ENCODE results near the gene CASK.
"Not testable (repeated sequence)": the region's sequence is repeated elsewhere in the genome, so short reads cannot be mapped to it uniquely, and the experiment has no call there.

Gene CASK

DNA sequence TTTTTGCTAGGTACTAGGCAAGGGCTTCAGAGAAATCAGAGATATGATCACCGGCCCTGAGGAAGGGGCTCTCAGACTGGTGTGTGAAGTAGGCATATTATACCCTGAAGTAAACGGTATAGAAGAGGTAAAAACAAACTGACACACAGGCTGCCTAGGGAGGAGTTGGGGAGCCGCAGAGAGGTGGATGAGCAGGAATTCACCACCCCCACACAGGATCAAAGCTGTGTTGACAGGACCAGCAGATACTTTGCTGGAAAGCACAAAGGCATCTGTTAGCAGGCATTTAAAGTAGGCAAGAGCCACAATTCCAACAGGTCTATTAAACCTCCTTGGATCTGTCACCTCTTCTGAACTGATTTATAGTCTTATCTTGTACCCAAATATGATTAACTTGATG, 306.4 kb downstream of the CASK start:
- DNase-seq: no peak

- DNase-seq: no peak
Measured at GRCh38 chrX:41616255-41616654, 307.1 kb downstream of the CASK start.

- DNase-seq: no peak
Measured at GRCh38 chrX:41608244-41608643, 315.1 kb downstream of the CASK start.

GRCh38 chrX:41607264-41607832, 316.0 kb downstream of the CASK start:
- no peak for DNase-seq

- DNase-seq: not testable (repeated sequence)
Measured at GRCh38 chrX:41606057-41606456, 317.3 kb downstream of the CASK start.

DNA sequence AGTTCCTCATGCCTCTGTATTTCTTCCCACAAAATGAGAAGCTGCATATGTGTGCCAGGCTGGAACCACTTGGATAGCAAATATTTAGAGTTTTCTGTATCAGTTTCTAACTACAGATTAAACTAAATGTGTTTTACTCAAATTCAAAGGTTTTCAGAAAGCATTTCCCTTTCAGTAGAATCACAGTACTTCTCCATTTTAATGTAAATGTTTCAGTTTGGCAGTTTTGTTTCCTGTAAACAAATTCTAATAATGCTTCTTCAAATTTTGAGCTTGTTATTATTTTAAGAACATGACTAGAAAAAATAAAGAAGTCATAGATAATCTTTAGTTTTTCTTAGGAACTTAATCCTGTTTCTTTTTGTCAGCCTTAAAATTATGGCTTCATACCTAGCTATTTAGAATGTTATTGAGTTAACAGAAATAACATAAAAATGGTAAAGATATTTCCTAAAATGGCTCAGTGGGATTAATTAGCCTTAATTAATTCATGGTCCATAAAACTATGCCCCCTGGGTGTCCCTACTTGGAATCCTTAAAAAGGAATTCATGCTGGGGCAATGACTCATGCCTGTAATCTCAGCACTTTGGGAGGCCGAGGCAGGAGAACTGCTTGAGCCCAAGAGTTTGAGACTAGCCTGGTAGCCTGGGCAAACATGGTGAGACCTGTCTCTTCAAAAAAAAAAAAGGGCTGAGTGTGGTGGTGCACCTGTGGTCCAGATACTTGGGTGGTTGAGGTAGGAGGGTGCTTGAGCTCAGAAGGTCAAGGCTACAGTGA, 318.4 kb downstream of the CASK start:
- DNase-seq: no peak

DNA sequence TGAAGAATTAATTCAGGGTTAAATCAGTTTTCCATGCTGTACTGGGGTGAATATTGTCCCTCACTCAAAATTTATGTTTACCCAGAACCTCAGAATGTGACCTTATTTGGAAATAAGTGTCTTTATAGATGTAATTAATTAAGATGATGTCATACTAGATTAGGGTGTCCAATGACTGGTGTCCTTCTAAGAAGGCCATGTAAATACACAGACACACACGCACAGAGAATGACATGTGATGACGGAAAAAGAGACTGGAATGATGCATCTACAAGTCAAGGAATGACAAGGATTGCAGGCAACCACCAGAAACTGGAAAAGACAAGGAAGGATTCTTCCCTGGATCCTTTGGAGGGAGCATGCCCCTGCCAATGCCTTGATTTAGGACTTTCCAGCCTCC, 319.2 kb downstream of the CASK start:
- DNase-seq: no peak

DNA sequence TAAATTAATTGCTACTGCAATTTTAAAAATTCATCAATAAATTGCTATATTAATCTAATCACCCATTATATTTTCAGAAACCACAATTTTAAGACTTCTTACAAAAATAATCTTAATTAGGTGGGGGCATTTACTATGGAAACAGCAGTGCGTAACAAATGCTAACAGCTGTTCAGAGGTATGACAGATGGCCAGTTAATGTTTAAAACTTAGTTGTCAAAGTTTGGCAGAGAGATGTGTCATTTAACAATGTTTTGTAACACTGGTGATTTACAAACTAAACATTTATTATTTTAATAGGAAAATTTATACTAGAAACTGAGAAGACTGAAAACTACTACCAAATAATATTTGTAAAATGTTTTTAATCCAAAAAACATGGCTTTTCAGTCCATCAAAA, 319.8 kb downstream of the CASK start:
- no peak for DNase-seq

GRCh38 chrX:41602816-41603345, 320.5 kb downstream of the CASK start:
- no peak for DNase-seq

DNA sequence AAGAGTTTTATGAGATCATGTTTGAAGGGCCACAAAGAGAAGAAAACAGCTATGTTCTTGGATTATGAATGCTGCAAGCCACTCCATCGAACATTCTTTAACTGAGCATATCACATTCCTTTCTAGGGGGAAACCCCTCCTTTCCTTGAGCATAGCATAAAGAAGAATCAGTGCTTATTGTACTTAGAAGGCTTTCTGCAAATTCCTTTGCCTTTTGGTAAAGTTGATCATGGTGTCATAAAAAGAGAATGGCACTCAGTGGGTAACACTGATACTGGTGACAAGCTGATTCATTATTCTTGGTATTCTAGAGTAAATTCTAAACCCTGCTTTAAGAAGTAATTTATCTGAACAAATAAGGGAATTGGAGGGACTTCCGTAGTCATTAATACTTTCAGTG, 323.1 kb downstream of the CASK start:
- DNase-seq: no peak

DNA sequence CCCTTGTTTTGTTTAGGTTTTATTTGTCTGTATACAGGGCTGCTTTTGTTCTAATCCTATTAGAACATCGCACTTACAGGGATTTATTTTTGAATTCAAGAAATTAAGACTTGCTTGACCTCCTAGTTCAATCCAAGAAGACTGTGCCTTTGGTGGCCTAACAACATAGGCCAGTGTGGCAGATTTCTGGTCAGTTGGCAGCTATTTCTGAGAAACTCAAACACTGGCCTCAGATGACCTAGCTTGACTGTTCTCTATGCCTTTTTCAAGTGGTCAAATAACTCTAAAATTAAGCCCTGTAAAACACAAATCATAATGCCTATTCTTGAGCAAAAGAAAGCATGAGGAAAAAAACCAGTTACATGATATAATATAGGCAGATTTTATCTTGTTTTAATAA, 323.8 kb downstream of the CASK start:
- no peak for DNase-seq

- no peak for DNase-seq
Measured at GRCh38 chrX:41596596-41596995, 326.8 kb downstream of the CASK start.

GRCh38 chrX:41594634-41595033, 328.7 kb downstream of the CASK start:
- DNase-seq: no peak

GRCh38 chrX:41591906-41592305, 331.4 kb downstream of the CASK start:
- DNase-seq: no peak

DNA sequence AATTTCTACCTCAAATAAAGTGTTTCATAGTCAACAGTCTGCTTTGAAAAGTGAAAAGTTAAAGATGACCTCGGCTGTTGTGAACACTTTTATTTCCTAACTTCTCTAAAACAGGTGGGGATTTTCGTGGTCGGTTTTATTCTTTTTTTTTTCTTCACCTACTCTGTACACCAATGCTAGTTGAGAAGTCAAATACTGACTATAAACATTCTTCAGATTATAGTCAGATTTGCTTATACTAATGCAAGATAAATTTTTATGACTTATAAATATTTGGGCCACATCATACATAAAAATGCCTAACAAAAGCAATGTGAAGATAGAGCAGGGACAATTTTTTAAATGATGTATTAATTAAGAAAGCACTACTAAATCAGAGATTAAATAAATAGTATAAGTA, 332.7 kb downstream of the CASK start:
- DNase-seq: no peak

DNA sequence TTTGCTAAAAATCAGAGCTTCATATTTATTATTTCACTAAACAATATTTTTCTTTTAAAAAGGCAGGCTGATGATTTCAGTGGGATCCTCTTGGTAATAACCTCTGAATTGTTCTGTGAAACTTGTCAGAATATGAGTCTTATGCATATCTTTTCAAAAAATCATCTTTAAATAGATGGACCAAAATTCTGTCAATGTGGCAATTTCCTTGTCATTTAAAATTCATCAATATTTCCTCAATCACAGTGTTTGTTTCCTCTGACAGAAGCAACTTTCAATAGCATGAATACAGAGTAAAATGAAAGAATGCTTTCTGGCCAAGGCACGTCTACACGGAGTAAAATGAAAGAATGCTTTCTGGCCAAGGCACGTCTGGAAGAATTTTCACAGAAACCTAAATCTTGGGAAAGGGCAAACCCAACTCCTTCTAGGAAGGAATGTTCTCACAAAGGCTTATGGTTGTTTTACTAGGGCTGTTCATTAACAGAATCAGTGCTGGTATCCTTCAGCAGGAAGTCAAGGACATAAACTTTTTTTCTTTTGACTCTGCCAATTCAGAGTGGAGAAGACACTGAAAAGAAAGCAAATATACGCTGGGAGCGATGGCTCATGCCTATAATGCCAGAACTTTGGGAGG, 333.6 kb downstream of the CASK start:
- no peak for DNase-seq

GRCh38 chrX:41588271-41588670, 335.1 kb downstream of the CASK start:
- no peak for DNase-seq

- DNase-seq: no peak
Measured at GRCh38 chrX:41580423-41581064, 342.8 kb downstream of the CASK start.

DNA sequence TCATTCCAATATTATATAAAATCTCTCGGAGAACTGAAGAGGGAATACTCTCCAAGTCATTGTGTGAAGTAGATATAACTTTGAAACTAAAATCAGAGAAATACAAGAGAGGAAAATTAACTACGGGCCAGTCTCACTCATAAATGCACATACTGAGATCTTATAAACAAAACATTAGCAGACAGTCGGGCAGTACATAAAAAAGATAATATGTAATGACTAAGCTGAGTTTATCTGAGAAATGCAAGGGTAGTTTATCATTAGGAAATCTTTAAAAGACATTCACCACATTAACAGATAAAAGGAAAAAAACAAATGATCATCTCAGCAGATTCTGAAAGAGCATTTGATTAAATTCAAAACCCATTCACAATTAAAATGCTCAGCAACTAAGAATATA, 359.5 kb downstream of the CASK start:
- no peak for DNase-seq

DNA sequence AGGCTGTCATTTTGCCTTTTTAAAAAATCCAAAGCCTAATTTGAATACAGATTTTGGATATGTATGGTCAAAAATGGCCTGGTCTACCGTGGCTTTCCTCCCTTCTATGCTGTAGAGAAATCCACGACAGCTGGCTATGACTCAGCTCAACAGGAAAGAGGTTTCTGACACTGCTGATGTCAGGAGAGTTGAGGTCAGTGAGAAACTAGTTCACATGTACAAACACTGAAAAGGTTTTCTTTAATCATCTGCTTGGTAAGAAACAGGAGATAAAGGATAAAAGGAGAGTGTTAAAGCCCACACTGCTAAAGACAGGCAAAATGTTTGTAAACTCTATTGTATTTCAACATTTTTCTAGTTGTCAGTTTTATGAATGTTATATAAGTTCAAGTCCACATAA, 362.3 kb downstream of the CASK start:
- no peak for DNase-seq

- DNase-seq: no peak
Measured at GRCh38 chrX:41559235-41560052, 363.9 kb downstream of the CASK start.

- no peak for DNase-seq
Measured at GRCh38 chrX:41558531-41558930, 364.8 kb downstream of the CASK start.

GRCh38 chrX:41556958-41557357, 366.4 kb downstream of the CASK start:
- DNase-seq: no peak

Data from 8988T (cell line).